ENCODE measurements around the gene LAMB2.

DNA sequence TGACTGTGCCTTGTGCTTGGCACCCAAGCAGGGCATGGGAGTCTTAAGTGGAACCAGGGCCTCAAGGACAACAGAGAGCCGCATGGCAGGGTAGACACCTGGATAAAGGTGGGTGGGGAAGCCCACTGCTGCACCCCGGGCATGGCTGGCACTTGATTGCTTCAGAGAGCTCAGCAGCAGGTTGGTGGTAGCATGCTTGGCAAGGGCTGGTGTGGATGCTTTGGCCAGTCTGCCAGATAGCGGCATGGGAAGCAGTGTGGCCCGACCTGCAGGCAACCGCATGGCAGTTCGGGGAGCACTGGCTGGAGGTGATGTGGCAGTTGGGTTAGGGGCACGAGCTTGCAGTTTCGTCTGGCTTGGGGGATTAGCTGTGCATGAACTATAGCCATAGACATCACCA, 30.8 kb upstream of the LAMB2 start:
- no peak for TF ChIP-seq POLR2AphosphoS5 (IDR thresholded peaks at IDR 0.05)
- TF ChIP-seq, protein P1, sequence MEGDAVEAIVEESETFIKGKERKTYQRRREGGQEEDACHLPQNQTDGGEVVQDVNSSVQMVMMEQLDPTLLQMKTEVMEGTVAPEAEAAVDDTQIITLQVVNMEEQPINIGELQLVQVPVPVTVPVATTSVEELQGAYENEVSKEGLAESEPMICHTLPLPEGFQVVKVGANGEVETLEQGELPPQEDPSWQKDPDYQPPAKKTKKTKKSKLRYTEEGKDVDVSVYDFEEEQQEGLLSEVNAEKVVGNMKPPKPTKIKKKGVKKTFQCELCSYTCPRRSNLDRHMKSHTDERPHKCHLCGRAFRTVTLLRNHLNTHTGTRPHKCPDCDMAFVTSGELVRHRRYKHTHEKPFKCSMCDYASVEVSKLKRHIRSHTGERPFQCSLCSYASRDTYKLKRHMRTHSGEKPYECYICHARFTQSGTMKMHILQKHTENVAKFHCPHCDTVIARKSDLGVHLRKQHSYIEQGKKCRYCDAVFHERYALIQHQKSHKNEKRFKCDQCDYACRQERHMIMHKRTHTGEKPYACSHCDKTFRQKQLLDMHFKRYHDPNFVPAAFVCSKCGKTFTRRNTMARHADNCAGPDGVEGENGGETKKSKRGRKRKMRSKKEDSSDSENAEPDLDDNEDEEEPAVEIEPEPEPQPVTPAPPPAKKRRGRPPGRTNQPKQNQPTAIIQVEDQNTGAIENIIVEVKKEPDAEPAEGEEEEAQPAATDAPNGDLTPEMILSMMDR (IDR thresholded peaks at IDR 0.05 in 8 of 11, conservative IDR thresholded peaks at IDR 0.05 in 3 of 11): no peak
- no peak for TF ChIP-seq POLR2A (IDR thresholded peaks at IDR 0.05)
